ENCODE data around the gene FAM3D.

DNA sequence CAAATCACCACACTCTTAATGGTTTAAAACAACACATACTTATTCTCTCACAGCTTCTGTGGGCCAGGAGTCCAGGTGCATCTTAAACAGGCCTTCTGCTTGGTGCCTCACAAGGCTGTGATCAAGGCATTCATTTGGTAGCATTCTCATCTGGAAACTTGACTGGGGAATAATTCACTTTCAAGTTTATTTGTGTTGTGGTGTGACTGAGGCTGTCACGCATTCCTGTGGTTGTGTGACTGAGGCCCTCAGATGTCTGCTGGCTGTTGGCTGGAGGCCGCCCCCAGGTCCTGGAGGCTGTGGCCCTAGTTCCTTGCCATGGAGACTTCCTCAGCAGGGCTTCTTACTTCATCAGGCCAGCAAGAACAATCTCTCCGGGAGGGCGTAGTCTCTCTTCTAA, 16.9 kb upstream of the FAM3D start:
- TF ChIP-seq, protein P1, sequence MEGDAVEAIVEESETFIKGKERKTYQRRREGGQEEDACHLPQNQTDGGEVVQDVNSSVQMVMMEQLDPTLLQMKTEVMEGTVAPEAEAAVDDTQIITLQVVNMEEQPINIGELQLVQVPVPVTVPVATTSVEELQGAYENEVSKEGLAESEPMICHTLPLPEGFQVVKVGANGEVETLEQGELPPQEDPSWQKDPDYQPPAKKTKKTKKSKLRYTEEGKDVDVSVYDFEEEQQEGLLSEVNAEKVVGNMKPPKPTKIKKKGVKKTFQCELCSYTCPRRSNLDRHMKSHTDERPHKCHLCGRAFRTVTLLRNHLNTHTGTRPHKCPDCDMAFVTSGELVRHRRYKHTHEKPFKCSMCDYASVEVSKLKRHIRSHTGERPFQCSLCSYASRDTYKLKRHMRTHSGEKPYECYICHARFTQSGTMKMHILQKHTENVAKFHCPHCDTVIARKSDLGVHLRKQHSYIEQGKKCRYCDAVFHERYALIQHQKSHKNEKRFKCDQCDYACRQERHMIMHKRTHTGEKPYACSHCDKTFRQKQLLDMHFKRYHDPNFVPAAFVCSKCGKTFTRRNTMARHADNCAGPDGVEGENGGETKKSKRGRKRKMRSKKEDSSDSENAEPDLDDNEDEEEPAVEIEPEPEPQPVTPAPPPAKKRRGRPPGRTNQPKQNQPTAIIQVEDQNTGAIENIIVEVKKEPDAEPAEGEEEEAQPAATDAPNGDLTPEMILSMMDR (IDR thresholded peaks at IDR 0.05) = no peak
- TF ChIP-seq EZH2 (IDR thresholded peaks at IDR 0.05) = no peak
